Kidney (tissue), 14 donors: ENCODE data around the gene ZCCHC14. TPM values are rescaled to one million over a fixed set of nuclear protein-coding genes. Genes with fewer than 3 reads are reported as not detected.
"Not testable (repeated sequence)": the region's sequence is repeated elsewhere in the genome, so short reads cannot be mapped to it uniquely, and the experiment has no call there.

ENCODE experiments used
- DNase-seq, 5 donors: peaks; one replicate each; pipeline ENCODE4 v3.0.0-alpha.2; 2013 to 2020
- FAIRE-seq: peaks from 2 replicates; lab custom pipeline; 2012; peaks lifted over from hg19 to GRCh38; lab: Jason Lieb, UNC
- H3K27ac ChIP-seq, 2 donors: one replicate each; pipeline ENCODE4 v1.7.0; 2013; ENCODE audit warnings: low read depth in 2 of 2, low read length in 2 of 2, inconsistent platforms in 1 of 2
- H3K27me3 ChIP-seq: one replicate; pipeline ENCODE4 v1.7.1; 2013; ENCODE audit warnings: low read length, inconsistent platforms; ENCODE audit not compliant: control insufficient read depth, insufficient read depth
- H3K36me3 ChIP-seq, 3 donors: one replicate each; pipeline versions ENCODE4 v1.7.0 to v1.7.1; 2013; ENCODE audit warnings: low read length in 3 of 3, control low read depth in 1 of 3, inconsistent platforms in 1 of 3; ENCODE audit not compliant: insufficient read depth in 3 of 3, control insufficient read depth in 2 of 3
- H3K4me1 ChIP-seq, 3 donors: one replicate each; pipeline versions ENCODE4 v1.7.0 to v1.7.1; 2013; ENCODE audit warnings: low read length in 3 of 3, inconsistent platforms in 1 of 3, low read depth in 1 of 3; ENCODE audit not compliant: control insufficient read depth in 2 of 3, insufficient read depth in 2 of 3
- H3K4me3 ChIP-seq, 3 donors: one replicate each; pipeline versions ENCODE4 v1.7.0 to v1.8.1; 2013; ENCODE audit warnings: low read length in 3 of 3, control low read depth in 1 of 3, inconsistent platforms in 1 of 3
- H3K9ac ChIP-seq, 3 donors: one replicate each; pipeline versions ENCODE4 v1.7.0 to v1.7.1; 2013; ENCODE audit warnings: low read length in 3 of 3, control low read depth in 1 of 3, inconsistent platforms in 1 of 3
- H3K9me3 ChIP-seq, 3 donors: one replicate each; pipeline versions ENCODE4 v1.7.0 to v1.7.1; 2013; ENCODE audit warnings: low read length in 3 of 3, control low read depth in 1 of 3, inconsistent platforms in 1 of 3; ENCODE audit not compliant: control insufficient read depth in 2 of 3, insufficient read depth in 1 of 3
- intact Hi-C: fragments of 100-400 bp; cut with DNase I; formaldehyde crosslinking; loops from one replicate; pipeline ENCODE4 v1.11.1; 2022
- polyA plus RNA-seq: library from polyadenylated mRNA; stranded (reverse); fragments of 350-450 nt; fragmentation: Illumina TruSeq; extraction: RNeasy Lipid Tissue Mini Kit (QIAGEN cat#74804); gene quantifications from one replicate; pipeline ENCODE4 v1.2.3, GENCODE V29; 2014; ENCODE audit warnings: low read depth, low replicate concordance; ENCODE audit not compliant: insufficient read depth
- total RNA-seq: library from RNA; stranded (reverse); fragmentation: NEBNext Ultra II Directional; extraction: Animal tissue kit (Norgen Biotek cat#: 25700); gene quantifications from one replicate; pipeline ENCODE4 v1.2.1, GENCODE V29; 2021
- TF ChIP-seq, protein P1 (sequence below): IDR thresholded peaks from 3 replicates; pipeline ENCODE4 v1.5.1; 2012; ENCODE audit warnings: mild to moderate bottlenecking, moderate library complexity, borderline replicate concordance; ENCODE audit not compliant: insufficient read depth; ENCODE audit errors: extremely low read depth
- donor health status: control.
- donor health status: control.
- donor health status: control.
- donor health status: control.
- donor health status: control.
- donor health status: DM: yes; HTN: yes; CAD: no.
- donor health status: Normal renal cell carcinoma (clear cell type).

Gene ZCCHC14
- total and polyA plus RNA-seq, 2 donors from 2014 or later: 6.4 to 32.8 TPM

DNA sequence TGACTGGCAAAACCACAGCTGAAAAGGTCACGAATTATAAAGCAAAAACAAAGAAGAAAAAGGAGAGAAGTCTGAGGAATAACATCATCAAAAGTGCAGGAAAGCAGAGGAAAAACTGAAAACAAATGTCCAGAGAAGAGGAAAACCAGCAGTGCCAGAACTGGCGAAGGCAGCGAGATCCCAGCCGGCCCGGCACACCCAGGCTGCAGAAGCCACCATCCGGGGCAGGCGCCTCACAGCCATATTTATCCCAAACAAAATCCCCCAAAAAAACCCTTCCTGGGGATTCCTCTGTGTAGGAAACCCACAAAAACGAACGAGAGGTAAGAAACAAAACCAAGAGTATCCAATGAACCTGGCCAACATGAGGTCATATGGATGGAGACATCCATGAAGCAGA, 10.6 kb downstream of the ZCCHC14 start:
- Histone ChIP-seq H3K4me3 (no peak overlapping the region), H3K9ac (no peak overlapping the region), H3K27me3 (no peaks in the 10 kb centered on the region), H3K9me3 (no peaks in the 10 kb centered on the region), H3K4me1 (peaks cover 2 to 35% (median 22%) of the 10 kb centered on the region in 3 donors), H3K27ac (no peak overlapping the region), H3K36me3 (no peaks in the 10 kb centered on the region)
- DNase-seq (no peak), FAIRE-seq (no peak)
- TF ChIP-seq, protein P1, sequence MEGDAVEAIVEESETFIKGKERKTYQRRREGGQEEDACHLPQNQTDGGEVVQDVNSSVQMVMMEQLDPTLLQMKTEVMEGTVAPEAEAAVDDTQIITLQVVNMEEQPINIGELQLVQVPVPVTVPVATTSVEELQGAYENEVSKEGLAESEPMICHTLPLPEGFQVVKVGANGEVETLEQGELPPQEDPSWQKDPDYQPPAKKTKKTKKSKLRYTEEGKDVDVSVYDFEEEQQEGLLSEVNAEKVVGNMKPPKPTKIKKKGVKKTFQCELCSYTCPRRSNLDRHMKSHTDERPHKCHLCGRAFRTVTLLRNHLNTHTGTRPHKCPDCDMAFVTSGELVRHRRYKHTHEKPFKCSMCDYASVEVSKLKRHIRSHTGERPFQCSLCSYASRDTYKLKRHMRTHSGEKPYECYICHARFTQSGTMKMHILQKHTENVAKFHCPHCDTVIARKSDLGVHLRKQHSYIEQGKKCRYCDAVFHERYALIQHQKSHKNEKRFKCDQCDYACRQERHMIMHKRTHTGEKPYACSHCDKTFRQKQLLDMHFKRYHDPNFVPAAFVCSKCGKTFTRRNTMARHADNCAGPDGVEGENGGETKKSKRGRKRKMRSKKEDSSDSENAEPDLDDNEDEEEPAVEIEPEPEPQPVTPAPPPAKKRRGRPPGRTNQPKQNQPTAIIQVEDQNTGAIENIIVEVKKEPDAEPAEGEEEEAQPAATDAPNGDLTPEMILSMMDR: no peak
- intact Hi-C loops: no loop called here

DNA sequence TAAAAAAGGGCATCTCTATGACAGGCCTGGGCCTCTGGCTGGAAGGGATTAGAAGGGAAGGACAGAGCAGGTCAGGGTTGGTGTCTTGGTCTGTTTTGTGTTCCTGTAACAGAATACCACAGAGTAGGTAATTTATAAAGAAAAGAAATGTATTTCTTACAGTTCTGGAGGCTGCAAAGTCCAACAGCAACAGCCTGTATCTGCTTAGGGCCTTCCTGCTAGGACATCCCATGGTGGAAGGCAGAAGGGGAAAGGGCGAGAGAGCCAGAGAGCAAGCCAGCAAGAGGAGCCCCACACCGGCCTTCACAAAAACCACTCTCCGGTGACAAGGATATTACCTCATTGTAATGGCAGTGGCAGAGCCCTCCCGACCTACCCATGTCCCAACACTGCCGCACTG, 11.1 kb downstream of the ZCCHC14 start:
- peaks cover 2 to 32% (median 19%) of the 10 kb centered on the region in 3 donors for H3K4me1 ChIP-seq

DNA sequence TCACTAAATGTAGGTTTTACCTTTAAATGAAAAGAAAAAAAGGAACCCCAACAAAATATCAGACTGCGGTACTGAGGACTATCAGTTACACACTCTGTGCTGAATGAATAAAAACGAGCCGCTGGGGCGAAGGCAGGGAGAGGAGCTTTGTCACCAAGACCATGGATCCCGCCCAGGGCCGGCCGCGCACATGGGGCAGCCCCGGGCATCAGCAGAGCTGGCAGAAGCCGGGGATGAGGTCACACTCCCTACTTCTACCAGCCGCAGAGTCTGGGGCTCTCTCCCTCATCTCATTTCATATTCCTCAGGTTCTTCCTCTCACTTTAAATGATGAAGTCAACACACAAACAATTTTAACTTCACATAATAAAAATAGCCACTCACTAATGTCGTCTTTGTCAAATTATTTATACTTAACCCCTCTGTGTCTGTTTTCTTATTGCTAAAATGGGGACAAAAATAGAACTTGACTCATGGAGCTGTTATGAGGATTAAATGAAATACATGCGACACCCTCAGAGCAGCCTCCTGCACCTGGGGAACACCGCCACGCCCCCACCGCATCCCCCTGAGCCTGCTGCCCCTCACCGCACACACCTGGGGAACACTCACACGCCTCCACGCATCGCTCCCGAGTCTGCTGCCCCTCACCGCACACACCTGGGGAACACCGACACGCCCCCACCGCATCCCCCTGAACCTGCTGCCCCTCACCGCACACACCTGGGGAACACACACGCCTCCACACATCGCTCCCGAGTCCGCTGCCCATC, 15.4 kb downstream of the ZCCHC14 start:
- FAIRE-seq, H3K9ac ChIP-seq, H3K9me3 ChIP-seq, H3K36me3 ChIP-seq, H3K27ac ChIP-seq, intact Hi-C loops, H3K4me3 ChIP-seq, H3K27me3 ChIP-seq: not testable (repeated sequence)
- DNase-seq: peak in 1 of 5 donors; percentile 45
- peaks cover 0 to 17% (median 10%) of the 10 kb centered on the region in 3 donors for H3K4me1 ChIP-seq

More for the DNA sequence above, 11.1 kb downstream of the ZCCHC14 start:
- H3K9me3 ChIP-seq, H3K27ac ChIP-seq, H3K36me3 ChIP-seq, FAIRE-seq, intact Hi-C loops, H3K9ac ChIP-seq, DNase-seq, H3K4me3 ChIP-seq, H3K27me3 ChIP-seq: not testable (repeated sequence)

DNA sequence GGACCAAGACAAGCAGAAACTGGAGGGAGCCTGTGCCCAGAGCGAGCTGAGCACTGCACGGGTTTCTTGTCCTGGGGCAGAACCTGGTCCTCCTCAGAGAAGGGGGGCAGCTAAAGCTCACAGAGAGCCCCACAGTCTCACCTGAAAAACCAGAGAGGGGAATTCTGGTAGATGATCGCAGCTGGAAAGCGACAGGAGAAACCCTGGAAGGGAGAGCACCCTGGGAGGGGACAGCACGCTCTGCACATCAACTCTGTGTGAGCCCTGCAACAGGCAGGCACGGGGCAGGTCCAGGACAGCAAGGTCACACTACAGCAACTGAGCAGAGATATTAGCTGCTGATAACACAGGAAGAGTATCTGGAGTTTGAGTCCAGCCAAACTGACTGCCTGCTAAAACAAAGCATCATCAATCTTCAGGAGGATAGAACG, 18.2 kb downstream of the ZCCHC14 start:
- peaks cover 0 to 29% (median 26%) of the 10 kb centered on the region in 3 donors for H3K4me1 ChIP-seq
- H3K4me3 ChIP-seq: no peak overlapping the region
- intact Hi-C loops: no loop called here
- no peaks in the 10 kb centered on the region for H3K27me3 ChIP-seq
- peaks cover 0 to 4% (median 0%) of the 10 kb centered on the region in 3 donors for H3K36me3 ChIP-seq
- TF ChIP-seq, protein P1: no peak
- no peak overlapping the region for H3K9ac ChIP-seq
- FAIRE-seq: no peak
- no peaks in the 10 kb centered on the region for H3K9me3 ChIP-seq
- no peak for DNase-seq
- H3K27ac ChIP-seq: no peak overlapping the region
